Endothelial cell of hepatic sinusoid (primary cell): ENCODE results near the gene SDHA.
"Not testable (repeated sequence)": the region's sequence is repeated elsewhere in the genome, so short reads cannot be mapped to it uniquely, and the experiment has no call there.

Experiments
- in situ Hi-C: cut with HindIII; loops from 2 replicates; pipeline ENCODE4 v1.10.0; 2017; ENCODE audit warnings: low sequenced_read_pairs

The SDHA gene

GRCh38 chr5:218457-219291, 554 bp downstream of the SDHA start:
- in situ Hi-C loops: no loop called here

- in situ Hi-C loops: no loop called here
Observed at GRCh38 chr5:219460-219863, 1.3 kb downstream of the SDHA start.

- in situ Hi-C loops: no loop called here
Observed at GRCh38 chr5:219991-220390, 1.9 kb downstream of the SDHA start.

- in situ Hi-C loops: not testable (repeated sequence)
Observed at GRCh38 chr5:222951-223715, 5.0 kb downstream of the SDHA start.

GRCh38 chr5:223791-224190, 5.7 kb downstream of the SDHA start:
- in situ Hi-C loops: no loop called here

GRCh38 chr5:225334-225733, 7.2 kb downstream of the SDHA start:
- in situ Hi-C loops: no loop called here

- in situ Hi-C loops: not testable (repeated sequence)
Observed at GRCh38 chr5:227375-227774, 9.3 kb downstream of the SDHA start.

- in situ Hi-C loops: no loop called here
Observed at GRCh38 chr5:228886-229285, 10.8 kb downstream of the SDHA start.

GRCh38 chr5:230711-231110, 12.6 kb downstream of the SDHA start:
- in situ Hi-C loops: no loop called here

- in situ Hi-C loops: no loop called here
Observed at GRCh38 chr5:231661-232060, 13.5 kb downstream of the SDHA start.

GRCh38 chr5:233426-233825, 15.3 kb downstream of the SDHA start:
- in situ Hi-C loops: not testable (repeated sequence)

- in situ Hi-C loops: no loop called here
Observed at GRCh38 chr5:234450-234849, 16.3 kb downstream of the SDHA start.

GRCh38 chr5:235527-235926, 17.4 kb downstream of the SDHA start:
- in situ Hi-C loops: not testable (repeated sequence)

- in situ Hi-C loops: not testable (repeated sequence)
Observed at GRCh38 chr5:237931-238330, 19.8 kb downstream of the SDHA start.

GRCh38 chr5:240550-240949, 22.4 kb downstream of the SDHA start:
- in situ Hi-C loops: not testable (repeated sequence)

GRCh38 chr5:241045-241669, 23.0 kb downstream of the SDHA start:
- in situ Hi-C loops: not testable (repeated sequence)

GRCh38 chr5:243683-244367, 25.7 kb downstream of the SDHA start:
- in situ Hi-C loops: not testable (repeated sequence)

GRCh38 chr5:245717-246116, 27.6 kb downstream of the SDHA start:
- in situ Hi-C loops: not testable (repeated sequence)

GRCh38 chr5:250396-250795, 32.3 kb downstream of the SDHA start:
- in situ Hi-C loops: not testable (repeated sequence)

GRCh38 chr5:251016-251415, 32.9 kb downstream of the SDHA start:
- in situ Hi-C loops: not testable (repeated sequence)

GRCh38 chr5:251538-251937, 33.4 kb downstream of the SDHA start:
- in situ Hi-C loops: not testable (repeated sequence)
